ENCODE data around the gene PLA2R1. TPM values are rescaled to one million over a fixed set of nuclear protein-coding genes. Genes with fewer than 3 reads are reported as not detected.

Gene PLA2R1
- total RNA-seq, 1 experiment from 2014 or later: 8.4 TPM

- BruUV-seq (replicated peaks): no TSS peak
- peak; percentile 18 for DNase-seq (ENCODE audit: unreplicated experiment)
- POLR2A ChIA-PET: interaction anchor here (0.6 to 1.7 kb wide), 2 partner anchors 11 to 71 kb away, joined by 3 to 5 read pairs; no protein-coding TSS in a partner anchor
- H3K36me3 Mint-ChIP-seq (ENCODE audit: insufficient read depth, unreplicated experiment): peaks cover 17% of the 10 kb centered on the region
- peaks cover 4% of the 10 kb centered on the region for H3K4me1 Mint-ChIP-seq (ENCODE audit: insufficient read depth, unreplicated experiment)
- no peaks in the 10 kb centered on the region for H3K27me3 Mint-ChIP-seq (ENCODE audit: insufficient read depth, unreplicated experiment)
- TF ChIP-seq CTCF (IDR thresholded peaks at IDR 0.05; ENCODE audit: unreplicated experiment): peak; percentile 27
- no peak overlapping the region for H3K4me3 Mint-ChIP-seq (ENCODE audit: unreplicated experiment)
- H3K9me3 Mint-ChIP-seq (ENCODE audit: unreplicated experiment): no peaks in the 10 kb centered on the region
- intact Hi-C loops (cut with micrococcal nuclease): no loop called here
- no peak overlapping the region for H3K27ac Mint-ChIP-seq (ENCODE audit: low read depth, unreplicated experiment)
- CTCF ChIA-PET: interaction anchor here (0.6 to 2.2 kb wide), 6 partner anchors 9 to 777 kb away, joined by 3 to 6 read pairs (median 4); no protein-coding TSS in a partner anchor
Observed at GRCh38 chr2:160022162-160022561, 40.3 kb downstream of the PLA2R1 start.

- Mint-ChIP-seq H3K9me3 (ENCODE audit: unreplicated experiment) (no peaks in the 10 kb centered on the region), H3K27me3 (ENCODE audit: insufficient read depth, unreplicated experiment) (no peaks in the 10 kb centered on the region), H3K4me3 (ENCODE audit: unreplicated experiment) (no peak overlapping the region), H3K36me3 (ENCODE audit: insufficient read depth, unreplicated experiment) (peaks cover 14% of the 10 kb centered on the region), H3K4me1 (ENCODE audit: insufficient read depth, unreplicated experiment) (no peaks in the 10 kb centered on the region), H3K27ac (ENCODE audit: low read depth, unreplicated experiment) (no peak overlapping the region)
- ChIA-PET CTCF (interaction anchor here (0.6 to 0.7 kb wide), 2 partner anchors 17 to 320 kb away, joined by 3 read pairs; no protein-coding TSS in a partner anchor), POLR2A (interaction anchor here (0.7 kb wide), 1 partner anchor 45 kb away, joined by 3 read pairs; no protein-coding TSS in a partner anchor)
- DNase-seq (ENCODE audit: unreplicated experiment): no peak
- TF ChIP-seq CTCF (IDR thresholded peaks at IDR 0.05; ENCODE audit: unreplicated experiment): no peak
- intact Hi-C loops (cut with micrococcal nuclease): no loop called here
- BruUV-seq (replicated peaks): no TSS peak
Observed at GRCh38 chr2:160019374-160020090, 42.9 kb downstream of the PLA2R1 start.

GRCh38 chr2:160015746-160016145 is 46.7 kb downstream of the PLA2R1 start:
- H3K27me3 Mint-ChIP-seq (ENCODE audit: insufficient read depth, unreplicated experiment): no peaks in the 10 kb centered on the region
- H3K36me3 Mint-ChIP-seq (ENCODE audit: insufficient read depth, unreplicated experiment): peaks cover 23% of the 10 kb centered on the region
- no peak for DNase-seq (ENCODE audit: unreplicated experiment)
- intact Hi-C loops (cut with micrococcal nuclease): no loop called here
- peaks cover 6% of the 10 kb centered on the region for H3K4me1 Mint-ChIP-seq (ENCODE audit: insufficient read depth, unreplicated experiment)
- H3K27ac Mint-ChIP-seq (ENCODE audit: low read depth, unreplicated experiment): no peak overlapping the region
- TF ChIP-seq CTCF (IDR thresholded peaks at IDR 0.05; ENCODE audit: unreplicated experiment): no peak
- BruUV-seq (replicated peaks): no TSS peak
- ChIA-PET CTCF (no interaction called here), POLR2A (interaction anchor here (0.6 kb wide), 1 partner anchor 497 kb away, joined by 3 read pairs; no protein-coding TSS in a partner anchor)
- no peak overlapping the region for H3K4me3 Mint-ChIP-seq (ENCODE audit: unreplicated experiment)
- H3K9me3 Mint-ChIP-seq (ENCODE audit: unreplicated experiment): no peaks in the 10 kb centered on the region

GRCh38 chr2:160014227-160014626 is 48.2 kb downstream of the PLA2R1 start:
- peaks cover 23% of the 10 kb centered on the region for H3K36me3 Mint-ChIP-seq (ENCODE audit: insufficient read depth, unreplicated experiment)
- TF ChIP-seq CTCF (IDR thresholded peaks at IDR 0.05; ENCODE audit: unreplicated experiment): no peak
- no peak overlapping the region for H3K4me3 Mint-ChIP-seq (ENCODE audit: unreplicated experiment)
- POLR2A ChIA-PET: interaction anchor here (0.9 kb wide), 1 partner anchor 14 kb away, joined by 3 read pairs; no protein-coding TSS in a partner anchor
- H3K4me1 Mint-ChIP-seq (ENCODE audit: insufficient read depth, unreplicated experiment): peaks cover 13% of the 10 kb centered on the region
- no TSS peak for BruUV-seq (replicated peaks)
- H3K27me3 Mint-ChIP-seq (ENCODE audit: insufficient read depth, unreplicated experiment): no peaks in the 10 kb centered on the region
- no peak for DNase-seq (ENCODE audit: unreplicated experiment)
- no peak overlapping the region for H3K27ac Mint-ChIP-seq (ENCODE audit: low read depth, unreplicated experiment)
- CTCF ChIA-PET: interaction anchor here (0.6 kb wide), 1 partner anchor 36 kb away, joined by 3 read pairs; no protein-coding TSS in a partner anchor
- intact Hi-C loops (cut with micrococcal nuclease): no loop called here
- H3K9me3 Mint-ChIP-seq (ENCODE audit: unreplicated experiment): no peaks in the 10 kb centered on the region

Measured in MCF 10A (cell line).